DMS153 treated with DMSO at 0.1 percent for 48 hours (cell line): ENCODE measurements around the gene SCN4A.
A peak's percentile ranks its signal among the peaks of the same experiment; 100 is the strongest.

Source experiments
- DNase-seq: peaks from one replicate; lab custom pipeline; 2025; ENCODE audit not compliant: unreplicated experiment; lab: John Stamatoyannopoulos, UW

The SCN4A gene

GRCh38 chr17:63960006-63960405, 12.7 kb downstream of the SCN4A start:
- DNase-seq = no peak

- no peak for DNase-seq
Observed at GRCh38 chr17:63956296-63956920, 16.3 kb downstream of the SCN4A start.

GRCh38 chr17:63955791-63956190, 16.9 kb downstream of the SCN4A start:
- DNase-seq = no peak

- no peak for DNase-seq
Observed at GRCh38 chr17:63955232-63955631, 17.5 kb downstream of the SCN4A start.

- DNase-seq = no peak
Observed at GRCh38 chr17:63954402-63955063, 18.2 kb downstream of the SCN4A start.

GRCh38 chr17:63950940-63951907, 21.5 kb downstream of the SCN4A start:
- peak; percentile 10 for DNase-seq

- DNase-seq = no peak
Observed at GRCh38 chr17:63949576-63950250, 23.0 kb downstream of the SCN4A start.

- DNase-seq = no peak
Observed at GRCh38 chr17:63948521-63948920, 24.2 kb downstream of the SCN4A start.

GRCh38 chr17:63947711-63948330, 24.9 kb downstream of the SCN4A start:
- no peak for DNase-seq

GRCh38 chr17:63946440-63947363, 26.0 kb downstream of the SCN4A start:
- no peak for DNase-seq

GRCh38 chr17:63945784-63946439, 26.8 kb downstream of the SCN4A start:
- DNase-seq = no peak

- no peak for DNase-seq
Observed at GRCh38 chr17:63944736-63945499, 27.8 kb downstream of the SCN4A start.

- DNase-seq = no peak
Observed at GRCh38 chr17:63943745-63944144, 29.0 kb downstream of the SCN4A start.

- no peak for DNase-seq
Observed at GRCh38 chr17:63942309-63942985, 30.3 kb downstream of the SCN4A start.

GRCh38 chr17:63941751-63942150, 31.0 kb downstream of the SCN4A start:
- DNase-seq = no peak

GRCh38 chr17:63941162-63941561, 31.6 kb downstream of the SCN4A start:
- DNase-seq = no peak

- no peak for DNase-seq
Observed at GRCh38 chr17:63940584-63940983, 32.1 kb downstream of the SCN4A start.

- no peak for DNase-seq
Observed at GRCh38 chr17:63939884-63940283, 32.8 kb downstream of the SCN4A start.
